ENCODE results near the gene ANKS1B.
"Not testable (repeated sequence)": the region's sequence is repeated elsewhere in the genome, so short reads cannot be mapped to it uniquely, and the experiment has no call there.

ANKS1B gene

GRCh38 chr12:99859126-99859525 is 125.6 kb downstream of the ANKS1B start:
- no peak for DNase-seq

- DNase-seq, result no peak
These were observed 132.1 kb downstream of the ANKS1B start for GRCh38 chr12:99852666-99853065.

- no peak for DNase-seq
These were observed 136.8 kb downstream of the ANKS1B start for GRCh38 chr12:99847936-99848335.

GRCh38 chr12:99834710-99835109 is 150.0 kb downstream of the ANKS1B start:
- no peak for DNase-seq

GRCh38 chr12:99833397-99833796 is 151.3 kb downstream of the ANKS1B start:
- DNase-seq, result no peak

GRCh38 chr12:99824900-99825542 is 159.7 kb downstream of the ANKS1B start:
- DNase-seq, result no peak

- no peak for DNase-seq
These were observed 162.5 kb downstream of the ANKS1B start for GRCh38 chr12:99822273-99822672.

GRCh38 chr12:99810718-99811593 is 173.8 kb downstream of the ANKS1B start:
- DNase-seq, result no peak

GRCh38 chr12:99809909-99810308 is 174.8 kb downstream of the ANKS1B start:
- DNase-seq, result no peak

- DNase-seq, result no peak
These were observed 178.4 kb downstream of the ANKS1B start for GRCh38 chr12:99806304-99806703.

GRCh38 chr12:99804715-99805114 is 180.0 kb downstream of the ANKS1B start:
- DNase-seq, result no peak

GRCh38 chr12:99800605-99801004 is 184.1 kb downstream of the ANKS1B start:
- DNase-seq, result no peak

- DNase-seq, result not testable (repeated sequence)
These were observed 186.8 kb downstream of the ANKS1B start for GRCh38 chr12:99797931-99798330.

- DNase-seq, result no peak
These were observed 201.3 kb downstream of the ANKS1B start for GRCh38 chr12:99783421-99783820.

GRCh38 chr12:99772274-99772673 is 212.5 kb downstream of the ANKS1B start:
- DNase-seq, result no peak

GRCh38 chr12:99771659-99772058 is 213.1 kb downstream of the ANKS1B start:
- no peak for DNase-seq

GRCh38 chr12:99769396-99769980 is 215.2 kb downstream of the ANKS1B start:
- no peak for DNase-seq

GRCh38 chr12:99768758-99769157 is 216.0 kb downstream of the ANKS1B start:
- DNase-seq, result no peak

GRCh38 chr12:99767809-99768208 is 216.9 kb downstream of the ANKS1B start:
- no peak for DNase-seq

- DNase-seq, result no peak
These were observed 218.3 kb downstream of the ANKS1B start for GRCh38 chr12:99766408-99766807.

GRCh38 chr12:99765469-99766114 is 219.1 kb downstream of the ANKS1B start:
- no peak for DNase-seq

GRCh38 chr12:99759444-99759843 is 225.3 kb downstream of the ANKS1B start:
- no peak for DNase-seq

GRCh38 chr12:99758997-99759396 is 225.7 kb downstream of the ANKS1B start:
- DNase-seq, result no peak
